GM08714 (cell line): Measurements from ENCODE around the gene SFN.

ENCODE experiments used
- H3K4me3 ChIP-seq: fragments of 200-500 bp; sonication (Bioruptor generic); 2 replicates; pipeline ENCODE4 v1.5.1; 2014; ENCODE audit warnings: mild to moderate bottlenecking, low read length, inconsistent platforms
- ZNF274 ChIP-seq: IDR thresholded peaks from 2 replicates; pipeline ENCODE4 v1.6.1; 2012; ENCODE audit warnings: mild to moderate bottlenecking, low read depth, low read length

The SFN gene

GRCh38 chr1:26862781-26863684, at the start of gene SFN:
SFN (plus strand) TSS chr1:26863149; CDS start chr1:26863213, 64 bp downstream.
- peak within 1 kb of the TSS; percentile 75; the same call in 1 of the 2 replicates for H3K4me3 ChIP-seq
- no peak for TF ChIP-seq ZNF274

GRCh38 chr1:26814377-26814776, 48.6 kb upstream of the SFN start:
- no peak for TF ChIP-seq ZNF274
- H3K4me3 ChIP-seq, result no peak overlapping the region

DNA sequence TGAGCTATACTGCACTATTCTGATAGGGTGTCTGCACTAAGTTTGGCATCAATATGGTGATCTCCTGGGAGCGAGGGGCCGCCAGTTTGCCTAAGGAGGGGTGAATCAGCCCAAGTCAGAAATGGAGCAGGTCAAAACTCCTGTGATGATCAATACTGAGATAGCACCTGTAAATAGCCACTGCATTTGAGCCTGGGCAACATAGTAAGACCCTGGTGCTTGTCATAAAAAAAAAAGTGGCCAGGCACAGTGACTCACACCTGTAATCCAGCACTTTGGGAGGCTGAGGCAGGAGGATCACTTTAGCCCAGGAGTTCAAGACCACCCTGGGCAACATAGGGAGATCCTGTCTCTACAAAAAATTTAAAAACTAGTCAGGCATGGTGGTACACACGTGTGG, 48.1 kb upstream of the SFN start:
- no peak for TF ChIP-seq ZNF274
- H3K4me3 ChIP-seq, result no peak overlapping the region

DNA sequence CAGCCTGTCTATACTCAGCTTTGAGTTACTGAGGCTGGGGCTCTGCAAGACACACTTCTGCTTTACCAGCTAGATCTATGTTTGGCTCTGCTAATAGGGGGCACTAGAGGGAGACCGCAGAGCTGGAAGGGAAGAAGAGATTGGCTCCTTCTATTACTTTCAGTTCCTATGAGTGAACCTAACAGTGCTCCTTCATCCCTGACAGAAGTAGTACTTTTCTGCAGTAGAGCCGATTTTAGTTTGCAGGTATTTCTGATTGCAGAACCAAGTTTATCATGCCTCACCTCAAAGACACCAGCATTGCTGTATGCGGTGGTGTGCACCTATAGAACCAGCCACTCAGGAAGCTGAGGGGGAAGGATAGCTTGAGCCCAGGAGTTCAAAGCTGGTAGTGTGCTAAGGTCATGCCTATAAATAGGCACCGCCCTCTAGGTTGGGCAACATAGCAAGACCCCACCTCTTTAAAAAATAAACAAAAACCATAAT, 42.1 kb upstream of the SFN start:
- peak overlapping the region; percentile 17; the same call in 1 of the 2 replicates for H3K4me3 ChIP-seq
- no peak for TF ChIP-seq ZNF274

GRCh38 chr1:26822737-26823395, 40.1 kb upstream of the SFN start:
- TF ChIP-seq ZNF274, result no peak

DNA sequence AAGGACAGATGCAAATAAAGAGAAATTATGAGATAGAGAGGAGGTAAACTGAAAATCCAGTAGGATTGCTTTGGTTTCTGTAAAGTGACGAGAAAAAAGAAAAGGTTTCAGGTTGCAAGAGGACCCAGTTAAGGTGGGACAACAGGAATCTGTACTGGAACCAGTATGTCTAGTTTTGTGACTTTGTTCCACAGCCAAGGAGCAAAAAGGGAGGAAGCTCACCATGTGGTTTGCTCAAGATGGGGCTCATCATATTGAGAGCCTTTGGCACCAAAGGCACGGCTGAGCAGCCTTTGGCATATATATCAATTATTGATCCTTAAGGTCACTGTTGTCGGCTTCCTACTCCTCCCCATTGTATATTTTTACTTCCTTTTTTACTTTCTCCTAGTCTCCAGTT, 38.2 kb upstream of the SFN start:
- no peak for TF ChIP-seq ZNF274
- H3K4me3 ChIP-seq, result no peak overlapping the region

More at GRCh38 chr1:26822737-26823395, 40.1 kb upstream of the SFN start:
- no peak overlapping the region for H3K4me3 ChIP-seq

GRCh38 chr1:26826261-26827105, 36.5 kb upstream of the SFN start, which contains the start of gene ZDHHC18:
ZDHHC18 (plus strand) TSS chr1:26826688; CDS start chr1:26826805, 117 bp downstream.
- TF ChIP-seq ZNF274, result no peak
- peak within 1 kb of the TSS; percentile 69 for H3K4me3 ChIP-seq

DNA sequence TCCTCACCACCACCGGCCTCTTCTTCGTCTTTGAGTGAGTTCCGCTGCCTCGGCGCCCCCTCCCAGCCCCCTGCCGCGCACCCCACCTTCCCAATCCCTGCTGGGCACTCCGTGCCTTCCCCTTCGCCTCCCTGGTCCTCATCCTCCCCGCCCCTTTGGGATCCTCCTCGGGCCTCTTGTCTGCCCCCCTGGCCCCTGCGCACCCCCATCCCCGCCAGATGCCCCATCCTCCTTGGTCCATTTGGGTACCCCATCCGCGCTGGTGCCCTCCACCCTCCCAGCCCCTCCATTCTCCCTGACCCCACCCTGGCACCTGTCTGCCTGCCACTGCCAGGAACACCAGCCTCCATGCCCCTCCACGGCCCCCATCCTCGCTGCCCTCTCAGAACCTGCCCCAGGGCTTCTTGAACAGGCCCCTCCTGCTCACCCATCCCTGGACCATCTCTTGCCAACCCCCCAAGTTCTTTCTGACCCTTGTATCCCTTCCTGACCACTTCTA, 35.8 kb upstream of the SFN start:
- no peak for TF ChIP-seq ZNF274
- peak overlapping the region; percentile 69 for H3K4me3 ChIP-seq

GRCh38 chr1:26827663-26828062, 35.3 kb upstream of the SFN start:
- TF ChIP-seq ZNF274, result no peak
- peak overlapping the region; percentile 69 for H3K4me3 ChIP-seq

- H3K4me3 ChIP-seq, result peak overlapping the region; percentile 15; the same call in 1 of the 2 replicates
- no peak for TF ChIP-seq ZNF274
These were observed 34.4 kb upstream of the SFN start for GRCh38 chr1:26828411-26828991.

- no peak for TF ChIP-seq ZNF274
- peak overlapping the region; percentile 15; the same call in 1 of the 2 replicates for H3K4me3 ChIP-seq
These were observed 33.6 kb upstream of the SFN start for GRCh38 chr1:26829184-26829911.

DNA sequence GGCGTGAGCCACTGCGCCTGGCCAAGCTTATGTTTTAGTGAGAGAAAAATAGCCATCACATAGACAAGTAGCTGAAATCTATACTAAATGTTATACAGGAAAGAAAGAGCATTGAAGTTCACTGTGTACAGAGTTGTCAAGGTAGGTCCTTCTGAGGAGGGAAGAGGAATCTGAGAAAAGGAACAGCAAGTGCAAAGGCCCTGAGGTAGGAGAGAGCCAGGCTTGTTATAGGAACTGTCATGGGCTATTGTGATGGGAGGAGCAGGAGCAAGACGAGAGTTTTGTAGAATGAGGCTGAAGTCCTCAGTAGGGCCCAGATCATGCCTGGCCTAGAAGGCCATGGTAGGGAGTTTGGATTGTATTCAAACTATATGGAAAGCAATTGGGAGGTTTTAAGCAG, 31.9 kb upstream of the SFN start:
- H3K4me3 ChIP-seq, result no peak overlapping the region
- TF ChIP-seq ZNF274, result no peak
